GM08714 (cell line): ENCODE data around the gene CAMTA2.

Experiments used
- H3K4me3 ChIP-seq: fragments of 200-500 bp; sonication (Bioruptor generic); 2 replicates; pipeline ENCODE4 v1.5.1; 2014; ENCODE audit warnings: mild to moderate bottlenecking, low read length, inconsistent platforms
- ZNF274 ChIP-seq: IDR thresholded peaks from 2 replicates; pipeline ENCODE4 v1.6.1; 2012; ENCODE audit warnings: mild to moderate bottlenecking, low read depth, low read length

Gene CAMTA2

GRCh38 chr17:4949321-4950074 is 38.0 kb downstream of the CAMTA2 start:
- TF ChIP-seq ZNF274: no peak
- peak overlapping the region; percentile 68 for H3K4me3 ChIP-seq

- TF ChIP-seq ZNF274: no peak
- peak overlapping the region; percentile 68 for H3K4me3 ChIP-seq
These were observed 38.5 kb downstream of the CAMTA2 start for GRCh38 chr17:4948931-4949320.

- no peak for TF ChIP-seq ZNF274
These were observed 39.1 kb downstream of the CAMTA2 start, which contains the start of gene PFN1 for GRCh38 chr17:4948166-4948930. TSS of gene PFN1 (minus strand) at chr17:4948530. CDS start at chr17:4948394, 136 bp downstream.

GRCh38 chr17:4947411-4948165 is 39.9 kb downstream of the CAMTA2 start:
- TF ChIP-seq ZNF274: no peak

More at GRCh38 chr17:4948166-4948930, 39.1 kb downstream of the CAMTA2 start, which contains the start of gene PFN1:
- H3K4me3 ChIP-seq: peak within 1 kb of the TSS; percentile 95

GRCh38 chr17:4947010-4947410 is 40.5 kb downstream of the CAMTA2 start:
- no peak for TF ChIP-seq ZNF274
- H3K4me3 ChIP-seq: peak overlapping the region; percentile 95

More at GRCh38 chr17:4947411-4948165, 39.9 kb downstream of the CAMTA2 start:
- H3K4me3 ChIP-seq: peak overlapping the region; percentile 95

- peak overlapping the region; percentile 95 for H3K4me3 ChIP-seq
- no peak for TF ChIP-seq ZNF274
These were observed 41.0 kb downstream of the CAMTA2 start for GRCh38 chr17:4946312-4946976.

GRCh38 chr17:4945944-4946280 is 41.6 kb downstream of the CAMTA2 start:
- TF ChIP-seq ZNF274: no peak
- peak overlapping the region; percentile 95 for H3K4me3 ChIP-seq

- H3K4me3 ChIP-seq: peak overlapping the region; percentile 95
These were observed 42.1 kb downstream of the CAMTA2 start for GRCh38 chr17:4945176-4945943.

GRCh38 chr17:4944554-4945175 is 42.8 kb downstream of the CAMTA2 start:
- H3K4me3 ChIP-seq: peak overlapping the region; percentile 95; the same call in 1 of the 2 replicates
- no peak for TF ChIP-seq ZNF274

More at GRCh38 chr17:4945176-4945943, 42.1 kb downstream of the CAMTA2 start:
- no peak for TF ChIP-seq ZNF274

- peak overlapping the region; percentile 95; the same call in 1 of the 2 replicates for H3K4me3 ChIP-seq
- no peak for TF ChIP-seq ZNF274
These were observed 43.3 kb downstream of the CAMTA2 start for GRCh38 chr17:4944163-4944553.

GRCh38 chr17:4942760-4943508 is 44.5 kb downstream of the CAMTA2 start:
- H3K4me3 ChIP-seq: no peak overlapping the region
- TF ChIP-seq ZNF274: no peak

- no peak for TF ChIP-seq ZNF274
- H3K4me3 ChIP-seq: peak overlapping the region; percentile 82
These were observed 46.2 kb downstream of the CAMTA2 start for GRCh38 chr17:4941319-4941610.
